Activated T-cell treated with anti-CD3 and anti-CD28 coated beads for 24 hours (primary cell): ENCODE results near the gene CUEDC2.
A peak's percentile ranks its signal among the peaks of the same experiment; 100 is the strongest.

Source experiments
- DNase-seq: peaks from one replicate; pipeline ENCODE4 v3.0.0-alpha.2; 2020; ENCODE audit warnings: low read depth

The CUEDC2 gene

GRCh38 chr10:102424916-102425315 is 7.5 kb downstream of the CUEDC2 start:
- no peak for DNase-seq

- no peak for DNase-seq
Observed at GRCh38 chr10:102424145-102424544, 8.2 kb downstream of the CUEDC2 start.

GRCh38 chr10:102423372-102423968 is 8.9 kb downstream of the CUEDC2 start:
- DNase-seq = no peak

GRCh38 chr10:102422545-102423129 is 9.7 kb downstream of the CUEDC2 start:
- no peak for DNase-seq

GRCh38 chr10:102421757-102422512 is 10.4 kb downstream of the CUEDC2 start:
- no peak for DNase-seq

- no peak for DNase-seq
Observed at GRCh38 chr10:102421507-102421756, 10.9 kb downstream of the CUEDC2 start.

GRCh38 chr10:102420714-102421506 is 11.5 kb downstream of the CUEDC2 start, which contains the start of gene FBXL15:
Gene FBXL15, plus strand, starts transcription at chr10:102420836. Its CDS starts 294 bp downstream, at chr10:102421130.
- peak; percentile 94 for DNase-seq

GRCh38 chr10:102420181-102420713 is 12.1 kb downstream of the CUEDC2 start:
- no peak for DNase-seq

- DNase-seq = no peak
Observed at GRCh38 chr10:102419269-102420180, 12.8 kb downstream of the CUEDC2 start.

- DNase-seq = no peak
Observed at GRCh38 chr10:102418622-102419268, 13.6 kb downstream of the CUEDC2 start, which contains the start of gene PSD. Gene PSD, minus strand, starts transcription at chr10:102418785. Its CDS starts 1,747 bp downstream, at chr10:102417038.

- no peak for DNase-seq
Observed at GRCh38 chr10:102416695-102417094, 15.7 kb downstream of the CUEDC2 start.

- no peak for DNase-seq
Observed at GRCh38 chr10:102416283-102416682, 16.1 kb downstream of the CUEDC2 start.

- no peak for DNase-seq
Observed at GRCh38 chr10:102414749-102415148, 17.6 kb downstream of the CUEDC2 start.

GRCh38 chr10:102413806-102414561 is 18.4 kb downstream of the CUEDC2 start:
- DNase-seq = no peak

GRCh38 chr10:102413053-102413705 is 19.2 kb downstream of the CUEDC2 start:
- DNase-seq = no peak

GRCh38 chr10:102412293-102412692 is 20.1 kb downstream of the CUEDC2 start:
- DNase-seq = no peak

GRCh38 chr10:102411341-102412255 is 20.8 kb downstream of the CUEDC2 start:
- no peak for DNase-seq

GRCh38 chr10:102410429-102411073 is 21.8 kb downstream of the CUEDC2 start:
- DNase-seq = peak; percentile 56
